Hepatic stellate cell (primary cell): ENCODE data around the gene CDH18.
"Not testable (repeated sequence)": the region's sequence is repeated elsewhere in the genome, so short reads cannot be mapped to it uniquely, and the experiment has no call there.

Source experiments
- DNase-seq: peaks from one replicate; pipeline ENCODE4 v3.0.0; 2011; ENCODE audit warnings: low spot score

Gene CDH18

DNA sequence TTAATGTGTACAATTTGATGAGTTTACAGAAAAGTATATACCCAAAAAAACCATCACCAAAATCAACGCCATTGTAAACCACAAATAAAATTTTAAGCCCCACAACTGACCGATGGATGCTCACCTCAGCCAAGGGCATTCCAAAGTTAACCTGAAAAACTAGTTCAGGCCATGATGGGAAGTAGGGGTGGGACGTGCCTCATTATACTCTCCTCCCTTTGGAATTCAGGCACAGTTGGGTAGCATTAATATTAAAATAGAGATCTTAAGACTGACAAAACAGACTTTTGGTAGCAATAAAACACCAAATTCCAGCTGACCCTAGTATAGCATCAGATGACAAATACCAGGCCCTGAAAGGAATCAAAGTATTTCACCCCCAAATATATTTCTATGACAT, 129.0 kb downstream of the CDH18 start:
- DNase-seq, result no peak

DNA sequence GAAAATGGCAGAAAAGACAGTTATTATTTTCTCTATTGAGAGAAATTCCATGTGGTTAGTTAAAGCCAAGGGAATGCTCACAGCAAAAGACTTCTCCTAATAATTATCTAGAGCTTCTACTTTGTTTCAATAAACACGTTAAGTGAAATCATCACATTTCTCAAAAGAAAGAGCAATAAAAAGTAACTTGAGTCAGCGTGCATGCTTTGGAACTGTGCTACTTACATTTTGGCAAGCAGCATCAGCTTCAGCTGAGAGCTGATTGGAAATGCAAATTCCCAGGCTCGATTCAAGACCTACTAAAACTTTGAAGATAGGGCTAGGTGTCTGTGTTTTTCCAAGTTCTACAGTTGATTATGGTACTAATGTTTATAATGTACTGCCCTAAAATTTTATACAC, 132.1 kb downstream of the CDH18 start:
- DNase-seq, result no peak

DNA sequence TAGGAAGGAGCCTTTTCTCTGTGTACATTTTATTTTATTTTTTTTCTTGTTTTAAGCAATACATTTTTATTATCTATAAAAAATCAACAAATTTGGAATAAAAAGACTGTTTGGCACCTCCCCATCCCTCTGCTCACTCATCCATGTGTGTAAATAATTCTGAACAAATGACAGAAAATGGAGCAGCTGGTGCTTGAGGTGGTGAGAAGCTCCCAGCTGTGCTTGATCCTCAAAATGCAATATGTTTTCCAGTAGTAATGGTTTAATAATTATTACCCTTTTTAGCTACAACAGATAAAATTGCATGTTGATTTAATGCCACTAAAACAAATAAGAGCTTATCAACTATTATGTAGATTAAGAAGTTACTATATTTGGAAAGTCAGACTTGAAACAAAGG, 132.5 kb downstream of the CDH18 start:
- DNase-seq, result no peak

DNA sequence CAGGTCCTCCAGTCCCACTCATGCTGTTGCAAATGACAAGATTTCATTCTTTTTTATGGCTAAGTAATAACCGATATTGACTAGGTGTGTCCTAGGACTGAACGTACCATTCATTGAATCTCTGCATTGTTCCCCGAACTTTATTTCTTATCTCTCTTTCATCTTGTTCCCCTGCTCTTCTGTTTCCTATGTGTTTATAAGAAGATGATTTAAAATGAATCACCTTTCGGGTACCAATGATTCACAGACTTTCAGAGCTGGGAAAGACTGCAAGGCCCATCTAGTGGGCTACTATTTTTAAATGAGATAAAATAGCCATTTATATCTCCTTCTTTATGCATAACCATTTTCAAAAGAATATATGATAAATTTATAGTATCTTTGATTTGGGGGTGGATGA, 133.0 kb downstream of the CDH18 start:
- DNase-seq, result no peak

DNA sequence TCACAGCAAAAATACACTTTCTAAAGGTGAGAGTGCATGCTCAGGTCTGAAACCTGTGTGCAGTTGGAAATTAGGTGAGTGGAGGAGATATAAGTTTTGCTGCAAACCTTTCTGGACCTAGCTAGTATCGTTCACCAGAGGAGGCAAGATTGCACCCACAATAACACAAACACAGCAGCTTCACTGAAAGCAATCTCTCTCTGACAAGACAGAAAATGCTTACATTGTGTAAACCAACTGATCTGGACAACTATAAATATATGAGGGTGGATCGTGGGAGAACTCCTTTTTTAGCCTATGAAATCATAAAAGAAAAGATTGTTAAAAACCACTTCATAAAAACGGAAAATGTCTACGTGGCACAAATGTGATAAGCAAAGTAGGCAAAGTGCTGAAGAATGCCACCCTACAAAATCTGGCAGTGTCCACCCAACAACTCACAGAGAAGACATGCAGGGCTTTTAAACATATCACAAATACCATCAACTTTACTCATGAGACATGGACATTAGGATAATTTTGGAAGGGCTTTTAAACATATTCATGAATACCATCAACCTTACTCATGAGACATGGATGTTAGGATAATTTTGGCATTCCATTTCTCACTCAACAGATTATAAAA, 134.3 kb downstream of the CDH18 start:
- DNase-seq, result no peak

DNA sequence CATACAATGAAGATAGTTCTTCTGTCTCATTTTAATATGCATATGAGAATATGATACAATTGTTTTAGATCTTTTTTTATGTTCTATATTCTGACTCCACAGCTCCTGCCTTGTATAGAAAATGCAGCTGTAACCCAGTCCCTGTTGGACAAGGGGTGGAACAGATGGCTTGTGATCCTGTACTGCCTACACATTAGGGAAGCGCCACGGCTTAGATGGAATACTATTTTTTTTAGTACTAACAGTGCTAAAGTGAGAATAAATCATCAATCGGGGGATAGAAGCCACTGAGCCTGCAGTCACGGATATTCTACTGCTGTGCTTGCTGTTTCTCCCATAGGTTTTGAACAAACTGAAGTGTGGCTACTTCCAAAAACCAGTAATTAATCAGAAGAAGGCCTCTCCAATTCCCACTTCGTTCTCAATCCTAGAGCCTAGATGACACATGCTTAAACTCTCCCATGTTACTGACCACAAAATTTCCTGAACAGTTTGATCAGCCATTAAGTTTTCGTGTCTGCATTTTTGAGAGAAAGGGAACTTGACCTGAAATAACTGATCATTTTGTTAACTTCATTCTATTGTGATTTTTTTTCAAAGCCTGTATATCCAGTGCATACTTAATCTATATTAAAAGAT, 150.3 kb downstream of the CDH18 start:
- DNase-seq, result no peak

DNA sequence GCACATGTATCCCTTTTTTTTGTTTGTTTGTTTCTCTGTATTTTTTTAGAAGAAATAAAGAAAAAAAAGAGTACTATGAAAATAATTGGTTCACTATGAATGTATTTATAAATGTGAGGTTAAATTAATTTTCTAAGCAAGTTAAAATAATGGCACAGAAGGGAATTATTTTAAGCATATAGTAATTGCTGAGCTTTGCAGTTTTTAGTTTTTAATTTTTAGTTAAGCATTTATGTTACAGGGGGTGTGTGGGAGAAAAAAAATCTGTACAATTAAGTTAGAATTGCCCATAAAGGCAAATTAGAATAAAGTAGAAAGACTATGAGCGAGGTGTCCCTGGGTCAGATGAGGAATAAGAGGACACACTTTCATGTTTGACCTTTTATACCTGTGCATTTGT, 152.6 kb downstream of the CDH18 start:
- no peak for DNase-seq

DNA sequence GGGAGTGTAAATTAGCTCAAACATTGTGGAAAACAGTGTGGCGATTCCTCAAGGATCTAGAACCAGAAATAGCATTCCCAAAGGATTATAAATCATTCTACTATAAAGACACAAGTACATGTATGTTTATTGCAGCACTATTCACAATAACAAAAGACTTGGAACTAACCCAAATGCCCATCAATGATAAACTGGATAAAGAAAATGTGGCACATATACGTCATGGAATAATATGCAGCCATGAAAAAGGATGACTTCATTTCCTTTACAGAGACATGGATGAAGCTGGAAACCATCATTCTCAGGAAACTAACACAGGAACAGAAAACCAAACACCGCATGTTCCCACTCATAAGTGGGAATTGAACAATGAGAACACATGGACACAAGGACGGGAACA, 175.3 kb downstream of the CDH18 start:
- not testable (repeated sequence) for DNase-seq

DNA sequence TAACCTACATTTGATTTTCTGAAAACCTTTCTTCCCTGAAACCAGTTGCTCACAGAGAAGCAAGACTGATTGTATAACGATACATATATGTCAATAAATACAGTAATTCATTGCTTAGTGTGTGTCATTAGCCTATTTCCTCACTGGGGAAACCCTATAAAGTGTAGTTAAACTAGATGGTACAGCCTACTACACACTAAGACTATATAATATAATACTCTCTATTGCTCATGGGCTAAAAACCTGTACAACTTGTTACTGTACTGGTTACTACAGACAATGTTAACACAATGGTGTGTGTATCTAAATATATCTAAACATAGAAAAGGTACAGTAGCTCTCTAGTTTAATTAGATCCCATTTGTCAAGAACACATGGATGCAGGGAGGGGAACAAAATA, 181.2 kb downstream of the CDH18 start:
- DNase-seq, result no peak

DNA sequence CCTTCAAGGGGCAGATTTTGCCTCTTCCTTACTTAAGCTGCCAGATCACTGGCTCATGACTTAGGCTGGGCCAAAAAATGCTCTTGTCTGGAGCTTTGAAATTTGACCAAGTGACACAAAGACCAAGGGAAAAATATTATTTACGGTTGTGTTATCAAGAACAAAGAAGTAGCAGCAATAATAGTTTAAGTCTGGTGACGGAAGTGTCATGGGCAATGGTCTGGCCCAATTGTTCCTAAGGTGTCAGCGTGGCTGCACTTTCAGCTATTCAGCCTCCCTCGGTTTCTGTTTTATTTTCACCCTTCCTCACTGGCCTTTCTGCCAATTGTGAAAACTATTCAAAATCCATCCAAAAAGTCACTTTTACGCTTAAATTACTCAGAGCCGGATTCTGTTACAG, 185.3 kb downstream of the CDH18 start:
- no peak for DNase-seq

DNA sequence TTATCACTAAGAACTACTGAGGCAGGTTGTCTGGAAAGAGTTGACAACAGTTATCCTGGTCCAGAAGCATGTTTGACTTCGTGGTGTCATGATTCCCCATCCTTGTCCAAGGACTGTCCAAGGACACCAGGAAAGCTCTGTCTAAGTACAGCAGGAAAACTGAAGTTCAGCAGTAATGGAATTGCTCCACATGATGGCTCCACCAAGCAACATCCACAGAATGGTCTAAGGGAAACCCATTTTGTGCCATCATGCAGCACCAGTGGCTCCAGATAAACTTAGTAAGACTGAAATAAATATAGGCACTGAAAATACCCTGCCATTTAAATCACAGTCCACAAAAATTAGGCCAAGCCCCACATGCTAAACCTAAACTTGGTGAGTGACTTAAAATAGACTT, 192.8 kb downstream of the CDH18 start:
- no peak for DNase-seq

DNA sequence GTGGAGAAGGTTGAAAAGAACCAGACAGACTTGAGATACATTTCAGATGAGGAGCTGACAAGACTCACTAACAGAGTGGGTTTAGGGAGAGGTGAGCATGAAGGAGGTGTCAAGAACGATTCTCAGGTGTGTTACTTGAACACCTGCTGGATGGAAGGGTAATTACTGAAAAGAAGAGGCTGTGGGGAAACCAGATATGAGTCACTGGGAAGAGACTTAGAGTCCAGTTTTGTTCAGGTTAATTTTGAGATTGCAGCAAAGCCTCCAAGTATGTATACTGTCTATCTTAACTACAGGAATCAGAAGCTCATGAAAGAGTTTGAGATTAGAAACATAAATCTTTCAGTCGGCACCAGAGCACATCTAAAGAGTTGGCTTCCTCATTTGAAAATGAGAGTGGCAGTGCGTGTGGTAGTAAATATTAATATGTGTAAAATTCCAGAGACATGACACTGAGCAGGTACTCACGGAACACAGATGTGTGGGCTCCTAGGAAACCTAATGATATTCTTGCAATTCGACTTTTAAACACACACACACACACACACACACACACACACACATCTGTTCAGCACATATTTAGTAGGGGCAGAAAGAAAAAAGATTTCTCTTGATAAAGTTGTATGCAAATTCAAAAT, 197.1 kb downstream of the CDH18 start:
- DNase-seq, result no peak

DNA sequence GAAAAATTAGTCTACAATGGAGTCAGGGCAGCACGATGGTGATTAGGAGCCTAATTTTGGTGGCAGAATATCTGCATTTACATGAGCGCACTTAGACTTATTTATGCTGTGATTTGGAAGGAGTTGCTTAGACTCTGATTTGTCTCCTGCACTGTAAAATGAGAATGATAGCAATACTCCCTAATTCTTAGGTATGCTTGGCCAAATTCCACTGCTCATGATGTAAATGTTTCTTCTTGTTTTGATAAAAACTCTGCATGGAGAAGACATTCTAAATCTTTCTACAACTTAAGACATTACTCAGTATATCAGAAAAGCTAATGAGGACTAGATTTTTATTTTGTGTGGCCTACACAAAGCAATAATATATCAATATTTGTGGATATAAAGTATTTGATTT, 205.4 kb downstream of the CDH18 start:
- DNase-seq, result no peak

DNA sequence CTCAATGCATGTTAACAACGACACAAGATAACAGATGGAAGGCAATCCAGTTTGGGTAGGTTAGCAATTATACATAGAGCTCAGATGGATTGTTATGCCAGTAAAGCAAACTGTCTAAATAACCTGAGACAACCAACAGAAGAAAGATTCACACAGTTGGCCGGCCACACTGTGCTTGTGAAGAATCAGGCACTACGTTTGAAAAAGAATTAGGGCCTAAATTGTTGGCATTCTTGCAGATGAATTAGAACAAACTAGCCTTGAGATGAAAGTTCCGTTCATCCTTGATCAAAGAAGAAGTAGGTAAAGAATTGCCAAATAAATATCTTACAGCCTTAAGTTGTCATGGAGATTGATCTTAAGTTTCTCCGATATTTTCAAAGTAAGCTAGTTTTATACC, 210.6 kb downstream of the CDH18 start:
- DNase-seq, result no peak

DNA sequence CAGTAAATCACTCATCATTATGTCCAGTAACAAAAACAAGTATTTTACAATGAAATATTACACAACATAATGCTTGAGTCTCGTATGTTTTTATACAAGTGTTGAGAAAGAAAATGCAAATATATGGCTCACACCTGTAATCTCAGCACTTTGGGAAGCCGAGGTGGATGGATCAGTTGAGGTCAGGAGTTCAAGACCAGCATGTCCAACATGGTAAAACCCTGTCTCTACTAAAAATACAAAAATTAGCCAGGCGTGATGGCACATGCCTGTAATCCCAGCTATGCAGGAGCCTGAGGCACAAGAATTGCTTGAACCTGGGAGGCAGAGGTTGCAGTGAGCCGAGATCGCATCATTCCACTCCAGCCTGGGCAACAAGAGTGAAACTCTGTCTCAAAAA, 211.1 kb downstream of the CDH18 start:
- DNase-seq, result not testable (repeated sequence)

DNA sequence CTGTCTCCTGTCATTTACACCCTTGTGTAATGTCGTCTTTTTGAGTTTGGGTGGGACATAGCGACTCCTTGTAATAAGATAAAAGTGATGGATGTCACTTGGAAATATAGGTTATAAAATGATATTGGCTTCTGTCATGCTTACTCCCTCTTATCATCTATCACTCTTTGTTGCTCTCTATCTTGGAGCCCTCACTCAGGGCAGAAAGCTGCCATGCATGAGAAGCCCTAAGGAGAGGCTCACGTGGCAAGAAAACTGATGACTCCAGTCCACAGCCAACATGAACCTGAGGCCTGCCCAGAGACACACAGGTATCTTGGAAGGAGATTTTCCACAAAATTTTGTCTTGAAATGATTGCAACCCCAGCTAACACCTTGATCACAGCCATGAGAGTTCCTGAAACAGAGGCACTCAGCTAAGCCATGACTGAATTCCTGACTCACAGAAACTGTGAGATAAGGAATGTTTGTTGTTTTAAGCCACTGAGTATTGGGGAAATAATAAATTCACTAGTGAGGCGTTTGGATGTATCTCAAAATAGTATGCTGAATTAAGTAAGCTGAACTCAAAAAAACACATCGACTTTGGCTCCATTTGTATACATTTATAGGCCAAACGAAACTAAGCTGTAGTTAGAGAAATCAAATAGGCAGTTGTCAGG, 216.7 kb downstream of the CDH18 start:
- no peak for DNase-seq

DNA sequence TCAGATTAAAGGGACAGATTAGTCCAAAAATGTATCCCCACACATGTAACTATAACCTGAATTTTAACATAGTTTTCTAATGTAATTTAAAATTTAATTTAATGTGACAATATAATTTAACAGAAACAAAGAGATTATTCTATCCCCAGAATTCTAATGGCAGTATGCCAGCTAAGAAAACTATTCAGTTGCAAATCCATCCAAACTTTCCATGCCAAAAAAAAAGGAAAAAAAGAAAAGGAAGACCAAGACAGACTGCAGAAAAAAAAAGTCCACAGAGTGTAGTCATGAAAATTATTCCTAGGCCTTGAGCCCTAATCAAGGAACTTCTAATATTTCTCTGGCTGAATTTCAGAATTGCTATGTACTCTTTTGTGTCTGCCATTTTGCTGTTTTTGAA, 217.6 kb downstream of the CDH18 start:
- DNase-seq, result no peak

DNA sequence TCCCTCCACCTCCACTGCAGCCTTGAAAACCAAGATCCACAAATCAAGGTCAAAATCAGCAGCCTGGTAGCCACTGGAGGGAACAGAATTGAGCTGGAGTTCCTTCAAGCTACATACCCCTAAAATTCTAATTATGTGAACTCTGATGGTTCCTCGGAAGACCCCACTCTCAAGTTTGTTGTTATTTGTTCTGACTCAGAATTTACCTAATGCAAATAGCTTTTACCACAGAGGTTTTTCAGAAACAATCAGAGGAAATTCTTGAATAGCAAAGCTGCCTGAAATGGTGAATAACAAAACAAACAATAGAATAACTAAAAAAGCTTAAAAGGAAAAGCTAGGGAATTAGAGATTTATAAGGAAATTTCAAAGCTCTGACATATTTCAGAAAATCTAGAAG, 220.0 kb downstream of the CDH18 start:
- DNase-seq, result no peak

DNA sequence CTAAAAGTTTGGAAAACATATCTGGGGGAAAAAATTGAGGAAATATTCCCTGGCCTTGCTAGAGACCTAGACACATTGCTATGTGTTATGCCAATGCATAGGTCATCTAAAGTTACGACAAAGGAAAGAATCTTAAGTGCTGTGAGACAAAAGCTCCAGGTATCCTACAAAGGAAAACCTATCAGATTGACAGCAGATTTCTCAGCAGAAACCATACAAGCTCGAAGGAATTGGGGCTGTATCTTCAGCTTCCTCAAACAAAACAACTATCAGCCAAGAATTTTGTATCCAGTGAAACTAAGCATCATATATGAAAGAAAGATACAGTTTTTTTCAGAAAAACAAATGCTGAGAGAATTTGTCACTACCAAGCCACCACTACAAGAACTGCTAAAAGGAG, 234.4 kb downstream of the CDH18 start:
- DNase-seq, result no peak

DNA sequence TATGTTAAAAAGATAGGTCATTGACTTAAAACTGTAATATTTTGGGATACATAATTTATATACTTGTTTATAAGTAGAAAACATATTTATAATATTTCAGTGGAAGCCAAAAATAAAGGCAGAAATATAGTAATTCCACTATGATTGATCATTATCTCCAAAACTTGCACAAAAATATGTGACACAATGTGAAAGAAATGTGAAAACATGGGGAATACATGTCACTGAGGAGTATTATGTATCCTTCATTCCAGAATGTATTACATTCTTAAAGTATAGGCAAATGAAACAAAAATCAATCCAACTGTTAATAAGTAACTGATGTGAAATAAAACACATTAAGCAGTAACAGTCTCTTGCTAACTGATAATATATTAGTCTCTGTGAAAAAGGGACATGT, 236.7 kb downstream of the CDH18 start:
- no peak for DNase-seq

DNA sequence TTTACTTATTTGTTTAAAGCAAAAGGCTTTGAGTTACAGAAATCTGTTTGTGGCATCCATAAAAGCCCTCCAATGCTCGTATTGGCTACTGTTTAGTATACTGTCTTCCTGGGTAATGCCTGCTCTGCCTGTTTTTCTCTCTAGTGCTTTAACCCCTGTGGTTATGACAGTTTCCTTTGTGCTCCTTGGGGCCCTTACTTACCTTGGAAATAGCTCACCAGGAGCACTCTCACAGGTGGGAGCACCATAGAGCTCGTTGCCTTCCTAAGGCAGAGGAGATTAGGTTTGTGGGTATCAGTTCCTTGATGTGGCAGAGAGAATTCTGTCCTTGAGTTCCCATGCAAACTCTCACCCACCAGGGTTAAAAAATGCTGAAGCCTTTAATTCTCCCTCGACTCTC, 242.8 kb downstream of the CDH18 start:
- DNase-seq, result no peak

DNA sequence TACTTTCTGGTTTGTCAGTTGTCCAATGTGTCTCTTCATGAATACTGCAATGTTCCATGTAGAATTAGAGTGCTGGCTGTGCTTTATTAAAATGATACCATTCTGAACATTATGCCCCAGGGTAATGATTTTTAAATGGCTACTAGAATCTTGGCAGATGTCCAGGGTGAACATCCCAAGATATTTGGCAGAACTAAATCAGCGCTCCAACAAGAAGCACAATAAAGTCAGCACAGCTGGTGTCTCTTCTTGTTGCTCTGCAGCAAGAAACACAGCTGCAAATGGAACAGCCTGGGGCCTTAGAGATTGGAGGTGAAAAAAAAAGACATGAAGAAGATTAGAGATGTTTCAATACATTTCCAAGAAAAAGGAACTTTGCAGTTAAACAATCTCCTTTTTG, 248.3 kb downstream of the CDH18 start:
- DNase-seq, result no peak

DNA sequence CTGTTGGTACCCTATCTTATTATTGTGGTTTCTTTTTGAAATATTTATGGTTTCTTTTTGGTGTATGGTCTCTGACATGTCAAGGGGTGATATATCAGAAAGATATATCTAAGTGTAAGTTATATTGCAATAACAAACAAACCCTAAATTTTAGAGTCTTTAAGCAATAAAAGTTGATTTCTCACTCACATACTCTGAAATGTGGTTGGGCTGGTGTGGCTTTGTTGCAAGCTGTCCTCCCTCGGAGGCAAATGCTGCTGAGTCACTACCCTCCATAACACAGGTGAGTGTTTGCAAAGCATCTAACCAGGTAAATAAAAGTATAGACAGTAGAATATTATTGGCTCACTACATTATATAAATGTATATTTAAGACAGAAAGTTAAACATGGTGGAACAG, 253.2 kb downstream of the CDH18 start:
- DNase-seq, result no peak
